Stimulated activated CD8-positive, alpha-beta memory T cell treated with anti-CD3 and anti-CD28 coated beads, Interleukin-4, amount 100 ng/mL, for 48 hours (primary cell): ENCODE data around the gene DYNLT2B.
"Not testable (repeated sequence)": the region's sequence is repeated elsewhere in the genome, so short reads cannot be mapped to it uniquely, and the experiment has no call there.

Experiments
- DNase-seq: peaks from one replicate; pipeline ENCODE4 v3.0.0-alpha.2; 2020

Gene DYNLT2B

DNA sequence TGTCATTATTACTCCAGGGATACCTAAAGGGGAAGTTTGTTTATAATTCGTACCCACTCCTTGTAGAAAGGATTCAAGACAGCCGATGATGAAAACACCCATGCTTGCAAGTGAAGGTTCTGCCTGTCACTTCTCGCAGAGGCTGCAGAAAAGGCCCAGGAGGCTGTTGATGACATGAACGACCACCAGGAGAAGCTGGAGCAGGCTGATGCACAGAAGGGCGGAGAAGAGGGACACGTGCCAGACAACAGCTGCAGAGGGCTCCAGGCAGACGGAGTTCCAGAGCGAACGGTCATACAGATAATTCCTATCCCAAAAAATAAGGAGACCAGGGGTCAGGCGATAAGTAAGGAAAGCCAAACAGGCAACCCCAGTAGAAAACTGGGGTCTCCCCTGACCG lies 5.7 kb upstream of the DYNLT2B start:
- DNase-seq, result no peak

DNA sequence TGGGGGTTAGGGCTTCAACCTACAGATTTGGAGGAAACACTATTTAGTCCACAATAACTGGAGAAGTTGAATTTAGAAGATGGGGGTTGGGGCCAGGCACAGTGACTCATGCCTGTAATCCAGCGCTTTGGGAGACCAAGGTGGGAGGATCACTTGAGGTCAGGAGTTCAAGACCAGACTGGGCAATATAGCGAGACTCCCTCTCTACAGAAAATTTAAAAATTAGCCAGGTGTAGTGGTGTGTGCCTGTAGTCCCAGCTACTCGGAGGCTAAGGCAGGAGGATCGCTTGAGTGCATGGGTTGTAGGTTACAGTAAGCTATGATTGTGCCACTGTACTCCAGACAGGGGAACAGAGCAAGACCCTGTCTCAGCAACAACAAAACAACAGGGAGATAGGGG lies 5.0 kb upstream of the DYNLT2B start:
- no peak for DNase-seq

DNA sequence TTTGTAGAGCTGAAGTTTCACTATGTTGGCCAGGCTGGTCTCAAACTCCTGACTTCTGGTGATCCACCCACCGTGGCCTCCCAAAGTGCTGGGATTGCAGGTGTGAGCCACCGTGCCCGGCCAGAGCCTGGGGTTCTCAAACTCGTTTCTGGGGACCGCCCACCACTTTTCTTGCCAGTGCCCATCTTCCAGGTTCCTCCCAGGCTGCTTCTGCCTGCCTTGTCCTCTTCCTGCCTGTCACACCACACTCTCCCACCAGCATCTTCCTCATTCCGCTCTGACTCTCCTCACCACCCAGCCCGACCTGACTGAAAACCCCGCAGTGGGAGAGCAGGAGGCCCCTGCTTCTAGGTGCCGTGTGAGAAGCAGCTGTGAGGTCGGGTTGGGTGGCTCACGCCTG lies 3.1 kb upstream of the DYNLT2B start:
- no peak for DNase-seq

DNA sequence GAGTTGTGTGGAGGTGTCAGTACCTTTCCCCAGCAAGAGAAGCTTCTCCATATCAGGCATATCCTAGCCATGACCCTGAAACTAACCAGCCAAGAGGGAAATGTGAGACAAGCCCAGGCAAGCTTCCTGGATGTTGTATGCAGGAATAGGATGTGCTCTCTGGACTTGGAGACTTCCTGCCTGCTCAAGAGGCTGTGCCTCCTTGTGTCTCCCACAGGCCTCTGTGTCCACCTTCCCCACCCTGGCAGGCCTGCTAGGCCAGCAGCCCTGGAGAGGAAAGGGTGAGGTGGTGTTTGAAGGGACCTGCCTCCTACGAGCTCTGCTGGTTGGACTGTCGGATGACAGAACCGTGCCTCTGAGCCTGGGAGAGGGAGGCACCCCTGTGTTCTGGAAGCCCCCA lies 2.1 kb upstream of the DYNLT2B start:
- no peak for DNase-seq

DNA sequence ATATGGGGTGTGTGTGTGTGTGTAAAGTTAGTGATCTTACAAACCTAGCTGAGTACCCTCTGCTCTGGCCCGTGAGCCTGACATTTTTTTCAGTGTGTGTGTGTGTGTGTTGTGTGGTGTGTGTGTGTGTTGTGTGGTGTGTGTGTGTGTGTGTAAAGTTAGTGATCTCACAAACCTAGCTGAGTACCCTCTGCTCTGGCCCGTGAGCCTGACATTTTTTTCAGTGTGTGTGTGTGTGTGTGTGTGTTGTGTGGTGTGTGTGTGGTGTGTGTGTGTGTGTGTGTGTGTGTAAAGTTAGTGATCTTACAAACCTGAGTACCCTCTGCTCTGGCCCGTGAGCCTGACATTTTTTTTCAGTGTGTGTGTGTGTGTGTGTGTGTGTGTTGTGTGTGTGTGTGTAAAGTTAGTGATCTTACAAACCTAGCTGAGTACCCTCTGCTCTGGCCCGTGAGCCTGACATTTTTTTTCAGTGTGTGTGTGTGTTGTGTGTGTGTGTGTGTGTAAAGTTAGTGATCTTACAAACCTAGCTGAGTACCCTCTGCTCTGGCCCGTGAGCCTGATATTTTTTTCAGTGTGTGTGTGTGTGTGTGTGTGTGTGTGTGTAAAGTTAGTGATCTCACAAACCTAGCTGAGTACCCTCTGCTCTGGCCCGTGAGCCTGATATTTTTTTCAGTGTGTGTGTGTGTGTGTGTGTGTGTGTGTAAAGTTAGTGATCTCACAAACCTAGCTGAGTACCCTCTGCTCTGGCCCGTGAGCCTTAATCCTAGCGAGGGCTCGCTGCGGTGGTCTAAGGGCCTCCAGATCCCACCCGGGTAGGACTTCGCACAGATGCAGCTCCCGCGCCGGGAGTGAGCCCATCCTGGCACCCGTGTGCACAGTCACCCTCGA lies 997 bp downstream of the DYNLT2B start:
- not testable (repeated sequence) for DNase-seq

DNA sequence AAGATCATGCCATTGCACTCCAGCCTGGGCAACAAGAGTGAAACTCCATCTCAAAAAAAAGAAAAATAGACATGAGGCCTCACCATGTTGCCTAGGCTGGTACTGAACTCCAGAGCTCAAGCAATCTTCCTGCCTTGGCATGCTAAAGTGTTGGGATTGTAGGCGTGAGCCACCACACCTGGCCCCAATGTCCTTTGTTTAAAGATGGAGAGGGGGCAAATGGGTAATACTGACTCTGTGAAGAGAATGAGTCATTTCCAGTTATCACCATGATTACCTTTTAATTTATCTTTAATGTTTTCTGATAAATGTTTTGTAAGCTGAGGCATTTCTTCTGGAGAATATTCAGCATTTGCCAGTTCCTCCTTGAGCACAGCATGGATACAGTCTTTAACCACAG lies 2.2 kb downstream of the DYNLT2B start:
- DNase-seq, result no peak

DNA sequence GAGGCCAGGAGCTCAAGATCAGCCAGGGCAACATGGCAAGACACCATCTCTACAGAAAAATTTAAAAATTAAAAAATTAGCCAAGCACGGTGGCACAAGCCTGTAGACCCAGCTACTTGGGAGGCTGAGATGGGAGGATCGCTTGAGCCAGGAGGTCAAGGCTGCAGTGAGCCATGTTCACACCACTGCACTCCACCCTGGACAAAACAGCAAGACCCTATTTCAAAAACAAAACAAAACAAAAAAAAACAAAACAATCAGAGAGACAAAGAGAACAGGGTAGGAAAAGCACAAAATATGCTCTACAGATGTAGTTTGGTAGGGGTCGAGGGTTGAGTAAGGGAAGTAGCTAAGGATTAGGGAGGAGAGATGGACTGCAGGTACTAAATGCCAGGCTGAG lies 3.4 kb downstream of the DYNLT2B start:
- DNase-seq, result no peak

DNA sequence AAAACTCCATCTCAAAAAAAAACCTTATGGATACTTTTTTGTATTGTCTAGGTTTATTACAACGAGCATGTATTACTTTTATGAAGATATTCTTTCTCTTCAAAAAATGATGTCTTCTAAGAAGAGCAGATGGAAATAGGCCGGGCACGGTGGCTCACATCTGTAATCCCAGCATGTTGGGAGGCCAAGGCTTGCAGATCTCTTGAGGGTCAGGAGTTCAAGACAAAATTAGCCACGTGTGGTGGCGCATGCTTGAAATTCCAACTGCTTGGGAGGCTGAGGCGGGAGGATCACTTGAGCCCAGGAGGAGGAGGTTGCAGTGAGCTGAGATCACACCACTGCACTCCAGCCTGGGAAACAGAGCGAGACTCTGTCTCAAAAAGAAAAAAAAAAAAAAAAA lies 4.0 kb downstream of the DYNLT2B start:
- not testable (repeated sequence) for DNase-seq

DNA sequence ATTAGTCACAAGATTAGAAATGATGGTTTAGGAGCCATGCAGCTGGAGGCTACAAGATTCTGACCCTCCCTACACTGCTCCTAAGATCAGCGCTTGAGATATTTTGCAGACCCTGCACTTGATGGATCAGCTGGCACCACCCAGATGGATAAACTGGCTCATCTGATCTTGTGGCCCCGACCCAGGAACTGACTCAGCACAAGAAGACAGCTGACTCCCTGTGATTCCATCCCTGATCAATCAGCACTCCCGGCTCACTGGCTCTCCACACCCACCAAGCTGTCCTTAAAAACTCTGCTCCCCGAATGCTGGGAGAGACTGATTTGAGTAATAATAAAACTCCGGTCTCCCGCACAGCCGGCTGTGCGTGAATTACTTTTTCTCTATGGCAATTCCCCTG lies 15.1 kb downstream of the DYNLT2B start:
- not testable (repeated sequence) for DNase-seq

DNA sequence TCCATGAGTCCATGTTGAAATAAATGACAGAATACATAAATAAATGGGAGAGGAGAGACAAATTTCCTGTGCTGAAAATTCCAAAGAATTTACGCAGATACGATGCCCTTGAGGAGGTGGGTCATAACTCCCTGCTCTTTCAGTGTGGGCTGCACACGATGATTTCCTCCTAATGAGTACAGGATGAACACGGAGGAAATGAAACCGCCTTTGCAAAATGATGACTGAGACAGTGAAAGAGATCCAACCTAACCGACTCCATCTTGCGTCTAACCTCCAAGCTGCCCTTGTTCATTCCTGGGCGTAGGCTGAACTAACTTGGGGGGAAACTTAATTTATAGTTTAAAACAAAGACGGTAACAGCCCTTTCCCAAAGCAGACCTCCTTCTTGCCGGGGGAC lies 15.5 kb downstream of the DYNLT2B start:
- DNase-seq, result not testable (repeated sequence)

DNA sequence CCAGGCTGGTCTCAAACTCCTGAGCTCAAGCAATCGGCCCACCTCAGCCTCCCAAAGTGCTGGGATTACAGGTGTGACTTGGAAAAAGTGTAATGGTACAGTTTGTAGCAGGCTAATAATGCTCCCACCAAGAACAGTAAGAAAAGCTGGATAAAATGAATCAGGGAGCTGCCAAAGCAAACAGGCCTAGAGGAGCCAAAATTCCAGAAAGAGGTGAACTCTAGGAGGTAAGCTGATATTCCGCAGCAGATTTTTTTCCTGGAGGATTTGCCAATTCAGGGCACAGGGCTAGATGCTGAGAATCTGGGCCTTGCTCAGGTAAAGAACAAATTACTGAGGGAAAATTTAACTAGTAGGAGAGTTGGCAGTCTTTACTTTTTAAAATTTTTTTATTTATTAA lies 19.5 kb downstream of the DYNLT2B start:
- no peak for DNase-seq

DNA sequence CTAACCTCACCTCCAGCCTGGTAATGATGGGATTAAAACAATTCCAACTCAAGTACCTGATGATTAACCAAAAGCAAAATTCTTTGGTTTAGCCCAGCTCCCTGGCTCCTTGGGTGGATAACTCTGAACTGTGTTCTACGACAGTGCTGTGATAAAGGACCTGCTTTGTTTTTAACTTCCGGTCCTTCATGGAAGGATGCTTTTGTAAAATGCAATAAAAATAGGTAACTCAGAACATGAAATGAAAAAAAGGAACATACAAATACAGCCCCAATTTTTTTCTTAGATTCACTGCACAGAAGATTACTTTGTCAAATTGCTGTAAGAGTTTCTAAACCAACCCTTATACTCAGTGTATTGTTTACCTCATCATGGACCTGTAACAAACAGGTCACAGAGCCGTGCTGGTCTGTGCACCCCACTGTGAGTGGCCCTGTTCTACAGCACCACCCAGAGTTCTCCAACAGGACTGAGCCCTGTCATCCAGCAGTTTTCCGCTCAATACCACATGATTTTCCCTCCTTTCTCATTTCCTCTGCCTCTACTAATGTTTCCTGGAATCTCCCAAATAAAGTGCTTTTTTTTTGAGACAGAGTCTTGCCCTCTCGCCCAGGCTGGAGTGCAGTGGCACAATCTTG lies 25.6 kb downstream of the DYNLT2B start:
- DNase-seq, result no peak

DNA sequence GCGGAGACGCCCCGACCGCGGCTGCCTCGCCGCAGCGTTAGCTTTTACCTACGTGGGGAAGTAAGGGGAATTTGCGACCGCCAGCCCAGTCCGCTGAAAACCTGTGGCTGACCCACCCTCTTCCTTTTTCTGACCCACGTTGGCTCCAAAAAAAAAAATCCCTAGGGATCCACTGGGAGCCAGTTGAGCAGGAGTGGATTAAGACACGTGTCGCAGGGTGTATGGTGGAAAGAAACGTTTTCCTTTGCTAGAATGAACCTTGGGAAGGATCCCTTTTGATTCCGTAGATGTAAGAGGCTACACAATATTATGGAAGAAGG lies 29.9 kb downstream of the DYNLT2B start:
- DNase-seq, result no peak

DNA sequence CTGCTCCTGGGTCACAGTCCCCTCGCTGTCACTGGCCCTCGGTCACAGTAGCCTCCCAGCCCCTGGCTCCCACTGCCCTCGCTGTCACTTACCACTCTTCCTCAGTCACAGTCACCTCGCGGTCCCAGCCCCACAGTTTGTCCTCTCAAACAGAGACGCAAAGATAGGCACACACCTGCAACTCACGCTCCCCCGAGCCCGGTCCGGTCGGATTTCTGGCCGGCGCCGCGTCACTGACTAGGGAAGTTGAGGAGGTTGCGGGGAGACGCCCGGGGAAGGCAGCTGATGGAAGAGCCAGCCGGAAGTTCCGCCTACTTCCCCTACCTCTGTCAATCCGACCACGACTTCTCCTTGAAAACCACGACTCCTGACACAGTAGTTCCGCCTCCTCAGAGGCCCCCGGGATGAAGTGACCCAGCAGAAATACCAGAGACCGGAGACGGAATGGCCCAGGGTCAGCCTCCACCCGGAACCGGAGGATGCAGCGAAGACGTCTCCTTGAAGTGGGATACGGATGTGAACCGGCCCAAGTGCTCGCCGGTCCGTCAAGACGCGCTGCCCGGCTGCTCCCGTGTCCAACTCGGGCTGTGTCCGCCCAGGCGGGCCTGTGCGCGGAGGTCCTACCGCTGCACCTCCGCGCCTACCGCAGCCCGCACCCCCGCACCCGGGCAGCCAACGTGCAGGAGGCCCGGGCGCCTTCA lies 30.4 kb downstream of the DYNLT2B start, which contains the start of gene PCYT1A:
TSS of gene PCYT1A (minus strand) at position 287 of the 701 bp plus-strand sequence. CDS start 17,195 bp downstream, outside the sequence.
- peak; percentile 83 for DNase-seq

DNA sequence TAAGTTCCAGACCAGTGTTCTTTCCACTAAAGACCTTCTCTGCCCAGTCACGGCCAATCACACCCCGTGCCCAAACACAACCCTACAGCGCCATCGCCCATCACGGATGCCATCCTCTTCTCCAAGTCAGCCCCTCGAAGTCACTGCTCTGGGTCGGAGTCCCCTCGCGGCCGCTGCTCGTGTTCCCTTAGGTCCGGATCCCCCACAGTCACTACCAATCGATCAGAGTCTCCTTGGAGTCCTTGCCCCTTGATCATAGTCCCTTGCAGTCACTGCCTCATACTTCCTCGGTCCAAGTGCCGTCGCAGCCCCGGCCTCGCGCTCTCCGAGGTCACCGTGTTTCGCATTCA lies 31.0 kb downstream of the DYNLT2B start:
- DNase-seq, result peak; percentile 64

DNA sequence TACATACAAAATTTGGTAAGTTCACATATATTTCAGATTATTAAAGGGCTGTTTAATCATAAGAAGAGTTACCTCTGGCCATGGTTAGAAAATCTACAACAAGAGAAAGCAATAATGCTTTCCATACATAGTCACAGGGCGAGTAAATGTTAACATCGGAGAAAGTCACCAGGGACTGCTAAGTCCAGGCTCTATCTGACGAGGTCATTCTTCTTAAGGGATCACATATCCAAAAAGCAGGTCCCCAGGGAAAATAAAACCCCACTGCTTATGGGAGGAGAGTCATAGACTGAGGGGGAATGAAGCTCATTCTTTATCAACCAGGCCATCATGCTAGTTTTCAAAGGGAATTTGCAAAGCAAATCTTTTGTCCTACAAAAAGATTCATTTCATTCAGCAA lies 33.6 kb downstream of the DYNLT2B start:
- no peak for DNase-seq

DNA sequence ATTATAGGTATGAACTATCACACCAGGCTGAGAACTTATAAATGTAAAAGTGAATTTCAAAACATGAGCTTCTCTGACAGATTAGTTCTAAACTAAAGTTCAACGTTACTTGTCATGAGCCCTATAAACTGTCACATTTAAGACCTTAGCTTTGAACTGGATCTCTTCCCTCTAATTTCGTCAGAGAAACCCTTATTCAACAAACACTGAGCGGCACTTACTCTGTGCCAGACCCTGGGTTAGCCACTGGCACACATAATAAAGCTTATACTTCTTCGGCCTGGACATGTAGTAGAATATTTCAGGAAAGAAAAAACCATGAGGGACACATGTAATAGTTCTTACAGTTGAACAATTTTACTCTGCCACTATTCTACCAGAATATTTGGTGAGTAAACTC lies 36.1 kb downstream of the DYNLT2B start:
- no peak for DNase-seq

DNA sequence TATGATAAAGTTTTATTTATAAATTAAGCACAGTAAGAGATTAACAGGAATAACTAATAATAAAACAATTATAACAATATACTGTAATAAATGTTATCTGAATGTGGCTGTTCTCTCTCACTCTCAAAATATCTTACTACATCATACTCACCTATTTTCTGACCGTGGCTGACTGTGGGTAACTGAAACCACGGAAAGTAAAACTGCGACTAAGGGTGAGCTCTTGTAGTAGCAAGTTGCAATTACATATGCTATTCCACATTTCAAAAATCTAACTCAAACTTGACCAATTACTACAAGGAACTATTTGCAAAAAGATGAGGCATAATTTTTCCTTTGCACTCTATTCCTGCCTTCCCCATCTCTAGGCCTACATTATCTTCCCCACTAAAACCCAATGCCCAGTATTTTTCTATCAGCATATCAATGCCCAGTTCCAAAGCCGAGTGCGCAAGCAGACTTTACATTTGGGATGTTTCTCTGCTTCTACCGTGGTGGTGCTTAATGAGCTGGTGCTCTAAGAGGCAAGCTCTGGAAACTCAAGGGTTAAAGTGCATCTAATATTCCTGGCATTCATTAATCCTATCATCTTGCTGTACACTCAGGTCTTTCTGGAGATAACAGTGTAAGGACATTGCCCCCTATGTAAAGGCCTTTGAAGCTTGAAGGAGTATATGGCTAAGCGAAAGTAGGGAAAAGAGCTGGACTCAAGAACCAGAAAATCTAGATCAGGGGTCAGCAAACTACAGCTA lies 37.2 kb downstream of the DYNLT2B start:
- DNase-seq, result no peak

DNA sequence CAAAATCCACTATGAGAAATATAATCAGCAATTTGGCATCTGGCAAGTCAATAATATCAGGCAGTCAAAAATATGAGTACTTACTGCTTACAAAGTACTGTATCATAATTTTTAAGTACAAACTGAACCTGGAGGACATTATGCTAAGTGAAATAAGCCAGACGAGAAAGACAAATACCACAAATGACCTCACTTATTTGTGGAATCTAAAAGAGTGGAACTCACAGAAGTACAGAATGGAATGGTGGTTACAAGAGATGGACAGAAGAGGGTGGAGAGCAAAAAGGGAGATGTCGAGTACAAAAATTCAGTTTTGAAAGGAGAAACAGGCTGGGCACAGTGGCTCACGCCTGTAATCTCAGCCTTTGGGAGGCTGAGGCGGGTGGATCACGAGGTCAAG lies 42.9 kb downstream of the DYNLT2B start:
- DNase-seq, result no peak

DNA sequence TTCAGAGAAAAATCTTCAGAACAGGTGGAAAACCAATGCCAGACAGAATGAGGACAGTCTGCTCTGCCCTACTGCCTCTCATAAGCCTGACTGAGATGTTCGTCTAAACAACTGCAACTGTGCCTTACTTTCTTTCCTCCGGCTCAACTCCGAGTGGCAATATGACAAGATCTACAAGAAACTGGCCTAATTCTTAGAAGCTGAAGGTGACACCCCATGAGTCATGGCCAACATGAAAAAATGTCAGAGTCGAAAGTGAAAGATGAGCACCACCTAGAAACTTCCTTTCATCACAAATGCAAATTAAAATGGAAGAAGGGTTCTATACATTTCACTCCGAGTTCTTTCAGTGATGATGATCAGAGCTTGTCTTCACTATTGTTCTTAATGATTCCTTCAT lies 43.5 kb downstream of the DYNLT2B start:
- DNase-seq, result peak; percentile 68

DNA sequence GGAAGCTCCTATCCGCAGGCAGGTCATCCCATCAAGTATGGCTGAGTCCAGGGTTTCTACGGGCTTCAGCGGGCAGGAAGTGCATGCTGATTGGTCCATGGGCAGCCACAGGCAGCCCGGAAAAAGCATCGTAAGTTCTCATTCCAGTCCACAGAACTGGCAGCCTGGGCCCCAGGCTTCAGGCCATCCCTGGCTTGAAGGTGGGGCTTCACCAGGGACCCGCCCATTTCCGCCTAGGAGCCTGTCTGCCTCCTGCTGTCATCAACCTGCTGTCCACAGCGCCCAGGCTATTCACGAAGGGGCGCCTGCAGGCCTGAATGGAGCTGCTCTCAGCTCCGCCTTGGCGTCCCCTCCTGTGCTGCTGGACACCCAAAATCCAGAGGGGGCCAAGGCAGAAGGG lies 44.4 kb downstream of the DYNLT2B start:
- DNase-seq, result no peak

DNA sequence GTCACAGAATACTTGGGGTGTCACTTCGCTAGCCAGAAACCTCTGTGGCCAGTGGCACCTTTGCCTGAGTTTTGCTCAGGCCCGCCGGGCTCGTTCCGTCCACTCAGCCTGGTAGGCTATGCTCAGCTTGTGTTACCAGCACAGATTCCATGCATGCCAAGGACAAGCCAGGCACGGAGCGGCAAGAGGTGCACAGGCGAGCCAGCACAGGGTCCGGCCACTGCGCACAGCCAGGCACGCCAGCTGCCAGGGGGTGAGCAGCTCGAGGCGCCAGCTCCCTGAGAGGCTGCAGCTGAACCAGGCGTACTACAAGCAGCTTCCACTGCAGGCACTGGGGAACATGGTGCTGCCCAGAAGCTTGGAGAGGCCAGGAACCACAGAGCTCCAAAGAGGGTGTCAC lies 45.2 kb downstream of the DYNLT2B start:
- no peak for DNase-seq

DNA sequence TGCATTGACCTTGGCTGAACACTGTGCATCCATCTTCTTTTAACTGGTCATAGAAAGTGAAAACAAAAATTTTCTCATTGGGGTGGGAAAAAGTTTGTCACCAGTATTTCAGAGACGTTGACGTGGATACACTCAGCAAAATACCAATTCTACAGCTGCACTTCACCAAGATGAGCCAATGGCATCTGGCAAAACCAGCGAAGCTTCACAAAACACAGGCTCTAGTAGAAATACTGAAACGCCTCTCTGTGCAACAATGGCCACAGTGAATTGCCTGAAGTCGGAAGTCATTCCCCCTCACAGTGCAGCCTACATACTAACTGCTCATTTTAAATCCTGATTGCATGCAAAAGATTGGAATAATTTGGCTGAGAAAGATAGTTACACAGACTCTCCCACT lies 47.5 kb downstream of the DYNLT2B start:
- no peak for DNase-seq
